Measurements from ENCODE around the gene RHBDF2.

The RHBDF2 gene

DNA sequence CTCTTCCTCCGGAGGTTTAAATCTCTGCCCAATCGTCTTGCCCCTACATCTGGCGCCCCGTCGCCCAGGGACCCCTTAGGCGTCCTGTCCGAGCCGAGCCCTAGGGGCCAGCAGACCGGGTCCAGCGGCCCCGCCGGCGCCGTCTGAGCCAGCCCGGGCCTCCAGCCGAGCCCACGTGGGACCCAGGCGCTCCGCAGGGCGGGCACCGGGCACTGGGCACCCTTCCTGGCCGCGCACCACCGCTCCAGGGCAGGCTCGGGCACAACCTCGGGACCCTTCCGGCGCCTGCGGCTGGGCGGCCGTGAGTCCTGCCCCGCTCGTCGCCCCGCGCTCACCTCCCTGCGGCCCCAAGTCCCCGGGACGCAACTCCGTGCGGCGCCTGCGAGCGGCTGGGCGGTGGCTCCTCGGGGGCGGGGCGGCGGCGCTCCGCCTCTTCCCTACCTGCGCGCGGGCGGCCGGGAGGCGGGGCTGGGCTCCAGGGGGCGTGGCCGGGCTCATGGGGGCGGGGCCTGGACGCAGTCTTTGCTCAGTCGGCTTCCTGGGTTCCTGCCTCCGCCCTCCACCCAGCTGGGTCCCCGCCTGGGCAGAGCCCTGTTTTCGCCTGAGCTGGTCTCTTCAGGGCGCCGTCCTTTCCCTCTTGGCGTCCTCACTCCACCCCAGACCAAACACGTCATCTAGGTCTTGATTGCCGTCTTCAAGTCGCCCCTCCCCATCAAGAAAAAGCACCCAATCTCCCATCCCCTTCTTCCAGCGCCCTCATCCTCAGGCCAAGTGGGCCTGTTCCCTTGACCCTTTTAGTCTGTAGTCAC is at the start of gene RHBDF2:
TSS of gene RHBDF2 (minus strand) at position 406 of the 809 bp plus-strand sequence. CDS start 19,899 bp downstream, outside the sequence.
- peaks cover 49% of the 10 kb centered on the region for H3K4me1 Mint-ChIP-seq
- H3K27me3 Mint-ChIP-seq: no peaks in the 10 kb centered on the region

DNA sequence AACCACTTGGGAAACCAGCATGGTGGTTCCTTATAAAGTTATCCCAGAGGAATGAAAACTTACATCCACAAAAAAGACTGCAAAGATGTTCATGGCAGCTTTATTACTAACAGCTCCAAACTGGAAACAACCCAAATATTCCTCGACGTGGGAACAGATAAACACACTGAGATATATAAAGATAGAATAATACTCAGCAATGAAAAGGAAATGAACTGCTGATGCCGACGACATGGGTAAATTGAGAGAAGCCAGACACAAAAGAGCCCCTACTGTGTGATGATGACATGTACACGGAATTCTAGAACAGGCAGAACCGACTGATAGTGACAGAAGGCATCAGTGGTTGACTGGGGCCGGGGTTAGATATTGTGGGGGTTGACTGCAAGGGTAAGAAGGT is 48.3 kb upstream of the RHBDF2 start:
- H3K4me3 Mint-ChIP-seq: no peak overlapping the region
- DNase-seq (no peak), ATAC-seq (no peak)
- no peak overlapping the region for H3K27ac Mint-ChIP-seq
- no peaks in the 10 kb centered on the region for H3K36me3 Mint-ChIP-seq (ENCODE audit: low read depth)
- H3K9me3 Mint-ChIP-seq: no peaks in the 10 kb centered on the region
- peaks cover 9% of the 10 kb centered on the region for H3K4me1 Mint-ChIP-seq
- peaks cover 2% of the 10 kb centered on the region for H3K27me3 Mint-ChIP-seq

More for the DNA sequence above, at the start of gene RHBDF2:
- DNase-seq: peak; percentile 98
- H3K9me3 Mint-ChIP-seq: no peaks in the 10 kb centered on the region
- peak within 1 kb of the TSS; percentile 79 for H3K27ac Mint-ChIP-seq
- H3K36me3 Mint-ChIP-seq (ENCODE audit: low read depth): peaks cover 2% of the 10 kb centered on the region
- H3K4me3 Mint-ChIP-seq: peak within 1 kb of the TSS; percentile 88
- peak; percentile 83 for ATAC-seq

DNA sequence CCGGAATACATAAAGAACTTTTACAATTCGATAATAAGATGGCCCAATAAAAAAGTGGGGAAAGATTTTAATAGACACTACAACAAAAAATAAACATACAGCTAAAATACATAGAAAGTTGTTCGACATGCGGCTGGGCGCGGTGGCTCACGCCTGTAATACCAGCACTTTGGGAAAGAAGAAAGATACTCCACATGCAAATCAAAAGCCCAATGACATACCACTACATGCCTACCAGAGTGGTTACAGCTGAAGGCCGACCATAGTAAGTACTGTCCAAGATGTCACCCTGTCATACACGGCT is 47.9 kb upstream of the RHBDF2 start:
- Mint-ChIP-seq H3K27ac (no peak overlapping the region), H3K4me3 (no peak overlapping the region), H3K9me3 (no peaks in the 10 kb centered on the region), H3K36me3 (ENCODE audit: low read depth) (no peaks in the 10 kb centered on the region), H3K27me3 (peaks cover 2% of the 10 kb centered on the region), H3K4me1 (peaks cover 9% of the 10 kb centered on the region)
- DNase-seq (no peak), ATAC-seq (no peak)

DNA sequence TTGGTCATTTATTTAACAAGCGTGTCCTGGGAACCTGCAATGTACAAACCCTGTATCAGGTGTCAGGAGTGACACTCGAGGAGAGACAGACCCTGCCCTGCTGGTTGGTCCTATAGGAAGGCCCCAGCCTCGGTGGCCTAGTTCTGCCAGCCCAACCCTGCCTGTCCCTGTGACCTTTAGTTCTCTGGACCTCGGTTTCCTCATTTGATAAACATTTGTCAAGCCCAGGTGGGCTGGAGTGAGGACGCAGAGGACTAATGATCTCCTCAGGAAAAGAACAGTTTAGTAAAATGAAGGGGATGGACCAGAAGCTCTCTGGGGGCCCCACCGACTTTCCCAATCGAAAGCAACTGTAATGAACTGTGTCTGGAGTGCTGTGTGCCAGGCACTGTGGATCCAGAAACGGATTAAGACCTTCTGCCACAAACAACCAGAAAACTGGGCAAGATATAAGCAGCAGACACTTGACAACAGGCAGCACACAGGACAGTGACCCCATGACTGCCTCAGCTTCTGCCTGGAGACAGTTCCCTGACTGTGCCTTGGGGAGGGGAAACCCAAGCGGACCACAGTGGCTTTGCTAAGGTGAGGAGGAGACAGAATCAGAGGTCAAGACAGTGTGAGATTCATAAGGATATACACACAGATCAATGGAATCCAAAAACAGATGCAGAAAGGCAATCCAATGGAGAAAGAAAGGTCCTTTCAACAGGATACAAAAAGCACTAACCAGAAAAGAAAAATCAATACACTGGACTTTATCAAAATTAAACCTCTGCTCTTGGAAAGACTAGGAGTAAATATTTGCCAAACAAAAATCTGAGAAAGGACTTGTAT is 47.4 kb upstream of the RHBDF2 start:
- peaks cover 4% of the 10 kb centered on the region for H3K27me3 Mint-ChIP-seq
- no peak for ATAC-seq
- H3K27ac Mint-ChIP-seq: no peak overlapping the region

DNA sequence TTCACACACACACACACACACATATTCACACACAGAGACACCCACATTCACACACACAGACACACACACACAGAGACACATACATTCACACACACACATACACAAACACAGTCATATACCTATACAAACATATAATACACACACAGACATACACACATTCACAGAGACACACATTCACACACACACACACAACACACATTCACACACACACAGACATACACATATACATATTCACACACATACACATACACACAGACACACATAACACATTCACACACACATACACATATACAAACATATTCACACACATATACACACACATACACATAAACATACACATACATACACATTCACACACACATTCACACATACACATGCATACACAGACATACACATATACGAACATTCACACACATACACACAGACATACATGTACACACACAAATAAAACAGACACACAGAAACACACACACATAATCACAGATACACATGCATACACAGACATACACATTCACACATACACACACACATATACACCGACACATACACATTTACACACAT is 46.5 kb upstream of the RHBDF2 start:
- DNase-seq (no peak), ATAC-seq (no peak)
- Mint-ChIP-seq H3K4me1 (peaks cover 9% of the 10 kb centered on the region), H3K4me3 (no peak overlapping the region), H3K27me3 (peaks cover 5% of the 10 kb centered on the region), H3K27ac (no peak overlapping the region), H3K36me3 (ENCODE audit: low read depth) (no peaks in the 10 kb centered on the region), H3K9me3 (no peaks in the 10 kb centered on the region)

More for the DNA sequence above, 47.4 kb upstream of the RHBDF2 start:
- Mint-ChIP-seq H3K9me3 (no peaks in the 10 kb centered on the region), H3K36me3 (ENCODE audit: low read depth) (no peaks in the 10 kb centered on the region), H3K4me3 (no peak overlapping the region), H3K4me1 (peaks cover 9% of the 10 kb centered on the region)
- no peak for DNase-seq

DNA sequence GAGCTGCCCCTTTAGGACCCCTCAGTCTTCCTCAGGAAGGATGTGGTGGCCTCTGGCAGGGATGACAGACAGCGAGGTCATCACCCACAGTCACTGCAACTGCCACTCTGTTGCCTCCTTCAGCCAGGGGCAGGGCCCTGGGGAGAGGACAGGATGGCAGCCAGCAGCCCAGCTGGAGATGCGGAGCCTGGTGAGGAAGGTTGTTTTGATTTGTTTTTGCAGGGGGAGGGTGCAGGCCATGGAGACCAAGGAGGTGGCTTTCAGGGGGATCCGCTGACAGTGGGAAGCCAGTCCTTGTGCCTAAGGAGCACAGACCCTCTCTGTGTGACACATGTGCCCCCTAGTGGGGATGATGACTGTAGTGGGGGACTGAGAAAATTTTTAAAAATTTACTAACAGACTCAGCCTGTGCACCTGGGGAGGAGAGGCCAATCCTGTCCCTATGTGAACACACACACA is 46.0 kb upstream of the RHBDF2 start:
- H3K4me1 Mint-ChIP-seq: peaks cover 9% of the 10 kb centered on the region

DNA sequence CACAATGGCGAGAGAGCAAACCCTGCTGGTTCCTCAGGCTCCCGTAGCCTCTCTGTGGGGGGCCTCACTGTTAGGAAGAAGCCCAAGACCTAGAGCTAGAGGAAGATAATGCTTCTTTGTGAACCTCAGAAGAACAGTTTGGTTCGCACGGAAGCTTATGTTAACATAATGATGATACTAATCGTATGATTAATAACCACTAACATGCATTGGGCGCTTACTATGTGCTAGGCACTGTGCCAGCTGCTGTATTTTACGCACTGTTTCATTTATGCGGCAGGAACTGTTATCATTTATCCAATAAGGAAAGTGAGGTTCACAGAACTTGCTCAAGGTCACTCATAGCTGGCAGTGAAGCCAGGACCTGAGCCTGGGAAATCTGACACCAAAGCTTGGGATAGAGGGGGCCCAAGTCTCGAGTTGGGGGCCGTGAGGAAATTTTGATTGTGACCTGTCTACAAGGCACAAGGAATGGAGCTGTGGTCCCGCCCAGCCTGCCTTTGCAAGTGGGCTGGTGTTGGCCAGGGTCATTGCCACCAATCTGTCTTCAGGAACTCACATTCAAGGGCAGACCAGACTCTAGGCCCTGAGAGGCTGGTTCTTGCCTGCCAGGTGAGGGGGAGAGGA is 45.4 kb upstream of the RHBDF2 start:
- Mint-ChIP-seq H3K4me3 (no peak overlapping the region), H3K36me3 (ENCODE audit: low read depth) (no peaks in the 10 kb centered on the region), H3K9me3 (no peaks in the 10 kb centered on the region), H3K27ac (no peak overlapping the region), H3K27me3 (peaks cover 9% of the 10 kb centered on the region), H3K4me1 (peaks cover 9% of the 10 kb centered on the region)
- DNase-seq (no peak), ATAC-seq (no peak)

More for the DNA sequence above, 46.0 kb upstream of the RHBDF2 start:
- H3K27me3 Mint-ChIP-seq: peaks cover 9% of the 10 kb centered on the region
- no peaks in the 10 kb centered on the region for H3K9me3 Mint-ChIP-seq
- no peaks in the 10 kb centered on the region for H3K36me3 Mint-ChIP-seq (ENCODE audit: low read depth)
- peak; percentile 64 for DNase-seq
- peak; percentile 86 for ATAC-seq
- H3K27ac Mint-ChIP-seq: no peak overlapping the region
- H3K4me3 Mint-ChIP-seq: no peak overlapping the region

DNA sequence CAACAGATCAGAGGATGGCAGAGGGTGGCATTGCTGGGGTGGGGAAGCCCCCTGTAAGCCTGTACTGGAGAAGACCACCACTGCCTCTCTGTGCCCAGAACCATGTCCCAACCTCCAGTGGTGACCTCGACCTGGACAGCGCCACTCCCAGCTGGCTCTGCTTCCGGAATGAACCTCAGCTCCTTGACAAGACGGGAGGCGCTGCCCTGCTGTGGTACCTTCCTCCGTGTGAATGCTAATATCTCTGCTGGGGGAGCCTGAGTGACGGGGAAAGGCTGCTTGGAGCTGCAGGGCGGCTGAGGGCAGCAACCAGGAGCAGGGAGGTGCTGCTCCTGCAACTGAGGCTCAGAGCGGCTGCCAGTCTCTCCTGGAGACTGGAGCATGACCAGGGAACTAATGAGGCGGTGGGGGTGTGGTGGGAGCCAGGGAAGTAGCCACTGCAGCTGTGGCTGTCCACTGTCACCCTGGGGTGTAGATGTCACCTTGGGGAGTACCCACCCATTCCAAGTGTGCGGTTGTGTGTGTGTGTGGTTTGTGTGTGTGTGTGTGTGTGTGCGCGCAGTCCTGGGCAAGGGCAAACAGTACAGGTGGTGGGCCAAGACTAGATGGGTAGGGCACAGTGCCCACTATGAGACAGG is 44.8 kb upstream of the RHBDF2 start:
- DNase-seq: no peak
- Mint-ChIP-seq H3K4me3 (no peak overlapping the region), H3K9me3 (no peaks in the 10 kb centered on the region), H3K4me1 (peaks cover 9% of the 10 kb centered on the region), H3K27ac (no peak overlapping the region), H3K36me3 (ENCODE audit: low read depth) (no peaks in the 10 kb centered on the region), H3K27me3 (peaks cover 10% of the 10 kb centered on the region)
- no peak for ATAC-seq

DNA sequence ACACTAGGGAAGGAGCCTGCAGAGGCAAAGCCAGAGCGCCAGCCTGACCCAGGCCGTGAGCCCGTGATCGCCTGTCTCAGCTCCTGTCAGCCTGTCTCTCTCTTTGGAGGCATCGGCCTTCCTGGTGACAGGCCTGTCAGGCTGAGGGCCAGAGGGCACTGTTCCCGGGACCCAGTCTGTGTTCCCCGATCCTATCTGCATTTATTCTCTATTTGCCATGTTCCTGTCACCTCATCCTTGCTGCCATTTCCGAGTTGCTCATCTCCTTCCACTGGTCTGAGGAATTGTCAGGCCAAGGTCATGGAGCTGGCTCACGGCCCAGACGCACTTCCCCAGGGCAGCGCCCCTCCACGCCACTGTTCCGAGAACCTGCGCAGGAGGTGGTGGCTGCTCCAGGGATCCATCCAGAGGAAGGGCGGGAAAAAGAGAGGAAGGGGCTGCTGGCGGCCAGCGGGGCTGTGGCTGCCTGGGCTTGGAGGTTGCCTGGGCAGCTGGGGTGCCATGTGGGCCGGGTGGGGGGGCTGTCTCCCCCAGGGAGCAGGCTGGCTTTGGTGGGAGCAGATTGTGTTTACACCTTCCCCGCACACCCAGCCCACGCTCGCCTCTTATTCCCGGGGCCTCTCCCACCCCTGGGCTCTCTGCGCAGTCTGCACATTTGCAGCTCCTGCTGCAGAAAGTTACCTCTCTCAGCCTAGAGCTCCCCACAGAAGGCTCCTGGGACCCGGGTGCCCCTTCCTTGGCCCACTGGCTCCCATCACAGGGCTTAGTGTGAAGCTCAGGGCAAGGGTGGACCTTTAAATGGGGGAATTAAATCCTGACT is 43.5 kb upstream of the RHBDF2 start:
- DNase-seq: no peak
- peaks cover 10% of the 10 kb centered on the region for H3K27me3 Mint-ChIP-seq
- H3K9me3 Mint-ChIP-seq: no peaks in the 10 kb centered on the region
- no peak overlapping the region for H3K27ac Mint-ChIP-seq
- H3K4me3 Mint-ChIP-seq: no peak overlapping the region
- H3K4me1 Mint-ChIP-seq: peaks cover 5% of the 10 kb centered on the region
- ATAC-seq: no peak
- no peaks in the 10 kb centered on the region for H3K36me3 Mint-ChIP-seq (ENCODE audit: low read depth)

DNA sequence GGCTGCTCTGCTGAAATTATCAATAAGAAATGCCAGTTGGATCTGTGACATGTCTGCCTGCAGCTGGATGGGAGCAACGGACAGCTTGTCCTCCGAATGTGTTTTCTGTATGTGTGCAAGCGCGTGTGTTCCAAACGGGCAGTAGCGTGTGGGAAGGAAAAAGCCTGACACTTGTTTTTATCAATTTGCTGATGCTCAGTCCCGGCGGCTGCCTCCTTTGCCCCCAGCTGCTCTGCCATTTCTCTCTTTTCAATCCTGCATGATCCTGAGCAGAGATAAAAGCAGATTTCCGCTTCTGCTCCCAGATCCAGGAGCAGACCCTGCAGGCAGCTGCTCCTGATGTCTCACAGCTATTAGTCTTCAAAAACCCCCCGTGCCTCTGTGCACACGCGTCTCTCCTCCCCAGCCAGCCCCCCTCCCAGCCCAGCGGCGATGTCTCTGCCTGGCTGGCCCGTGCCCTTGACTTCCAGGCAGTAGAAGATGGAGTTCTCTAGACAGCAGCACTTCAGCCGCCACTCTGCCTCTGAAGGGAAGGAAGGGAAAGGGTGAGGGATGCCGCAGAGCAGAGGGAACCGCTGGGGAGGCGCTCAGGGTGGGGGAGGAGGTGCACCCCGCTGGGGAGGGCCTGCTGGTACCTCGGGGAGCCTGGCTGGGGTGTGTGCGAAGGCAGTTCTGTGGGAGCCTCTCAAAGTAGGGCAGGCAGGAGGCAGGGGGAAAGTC is 42.8 kb upstream of the RHBDF2 start:
- H3K4me1 Mint-ChIP-seq: peaks cover 5% of the 10 kb centered on the region
- H3K4me3 Mint-ChIP-seq: no peak overlapping the region
- peaks cover 17% of the 10 kb centered on the region for H3K27me3 Mint-ChIP-seq
- DNase-seq (no peak), ATAC-seq (no peak)
- no peaks in the 10 kb centered on the region for H3K36me3 Mint-ChIP-seq (ENCODE audit: low read depth)
- H3K27ac Mint-ChIP-seq: no peak overlapping the region
- no peaks in the 10 kb centered on the region for H3K9me3 Mint-ChIP-seq

DNA sequence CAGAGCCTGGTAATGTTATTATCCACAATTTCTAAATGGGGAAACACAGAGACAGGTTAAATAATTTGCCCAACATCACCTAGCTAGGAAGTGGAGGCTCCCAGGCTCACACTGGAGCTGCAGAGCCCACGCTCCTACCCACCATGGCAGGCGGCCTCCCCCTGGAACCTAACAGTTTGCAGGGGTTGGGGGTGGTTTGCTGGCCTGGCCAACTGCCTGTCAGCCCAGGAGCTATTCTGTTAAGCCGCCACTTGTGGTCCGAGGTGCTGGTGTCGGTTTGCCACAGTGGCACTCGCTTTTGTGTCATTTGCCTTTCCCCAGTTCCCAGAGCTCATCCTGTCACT is 42.2 kb upstream of the RHBDF2 start:
- Mint-ChIP-seq H3K27me3 (peaks cover 23% of the 10 kb centered on the region), H3K9me3 (no peaks in the 10 kb centered on the region), H3K27ac (no peak overlapping the region), H3K36me3 (ENCODE audit: low read depth) (no peaks in the 10 kb centered on the region), H3K4me3 (no peak overlapping the region), H3K4me1 (peaks cover 5% of the 10 kb centered on the region)
- ATAC-seq (no peak), DNase-seq (no peak)

DNA sequence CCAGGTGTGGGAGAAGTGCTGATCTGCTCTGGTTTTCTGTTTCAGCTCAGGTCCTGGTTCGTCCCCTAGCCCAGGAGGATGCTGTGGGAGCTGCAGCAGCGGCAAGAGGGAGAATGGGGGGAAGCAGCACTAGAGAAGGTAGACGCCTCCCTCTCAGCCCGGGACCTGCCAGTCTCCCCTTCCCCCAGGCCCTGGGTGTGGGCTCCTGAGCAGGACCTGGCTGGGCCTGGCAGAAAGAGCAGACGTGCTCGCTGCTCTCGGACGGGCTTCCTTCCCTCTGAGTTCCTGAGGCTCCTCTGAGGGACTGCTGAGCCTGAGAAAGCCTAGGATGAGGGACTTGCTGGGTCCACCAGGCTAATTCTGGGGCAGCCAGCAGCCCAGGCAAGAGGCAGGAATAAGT is 41.8 kb upstream of the RHBDF2 start:
- H3K27me3 Mint-ChIP-seq: peaks cover 25% of the 10 kb centered on the region
- no peaks in the 10 kb centered on the region for H3K9me3 Mint-ChIP-seq
- DNase-seq (no peak), ATAC-seq (no peak)
- no peaks in the 10 kb centered on the region for H3K36me3 Mint-ChIP-seq (ENCODE audit: low read depth)
- H3K4me3 Mint-ChIP-seq: no peak overlapping the region
- peaks cover 5% of the 10 kb centered on the region for H3K4me1 Mint-ChIP-seq
- H3K27ac Mint-ChIP-seq: no peak overlapping the region

DNA sequence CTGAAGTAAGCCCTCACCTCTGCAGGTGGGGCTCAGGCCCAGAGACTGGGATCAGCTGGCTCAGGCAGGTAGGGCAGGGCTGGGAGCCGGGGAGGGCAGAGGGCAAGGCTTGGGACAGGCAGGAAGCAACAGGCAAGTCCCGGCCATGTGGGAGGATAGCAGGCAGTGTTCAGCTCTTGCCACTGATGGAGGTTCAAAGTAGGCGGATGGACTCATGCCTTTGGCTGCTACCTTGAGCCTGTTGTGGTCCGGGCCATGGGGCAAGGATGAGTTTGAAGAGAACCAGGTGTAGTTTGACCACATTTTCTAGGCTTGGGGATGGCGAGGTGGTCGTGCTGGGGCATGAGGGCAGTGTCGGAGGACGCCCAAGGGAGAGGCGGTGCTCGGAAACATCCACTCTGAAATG is 41.3 kb upstream of the RHBDF2 start:
- no peak overlapping the region for H3K4me3 Mint-ChIP-seq
- no peak for ATAC-seq
- no peaks in the 10 kb centered on the region for H3K9me3 Mint-ChIP-seq
- no peak overlapping the region for H3K27ac Mint-ChIP-seq
- no peaks in the 10 kb centered on the region for H3K36me3 Mint-ChIP-seq (ENCODE audit: low read depth)
- peaks cover 5% of the 10 kb centered on the region for H3K4me1 Mint-ChIP-seq
- peaks cover 25% of the 10 kb centered on the region for H3K27me3 Mint-ChIP-seq
- DNase-seq: no peak
